ENCODE data around the gene KRT76. TPM values are rescaled to one million over a fixed set of nuclear protein-coding genes. Genes with fewer than 3 reads are reported as not detected.

KRT76 gene
- total RNA-seq, 1 experiment from 2014 or later, result not detected

GRCh38 chr12:52815676-52816588 lies 38.8 kb upstream of the KRT76 start:
- Histone ChIP-seq H3K79me1 (ENCODE audit: insufficient read depth, low read depth, low read length, poor library complexity, severe bottlenecking) (no peaks in the 10 kb centered on the region), H3K9ac (ENCODE audit: extremely low read depth, insufficient read length, low read length) (no peak overlapping the region), H3K4me1 (ENCODE audit: insufficient read depth, low read length) (no peaks in the 10 kb centered on the region), H3K23ac (ENCODE audit: insufficient read length, low read depth, low read length) (no peak overlapping the region), H3K4me2 (ENCODE audit: insufficient read depth, insufficient read length, low read length) (no peak overlapping the region), H4K8ac (replicated peaks; ENCODE audit: insufficient read length, low read depth, low read length) (no peak overlapping the region), H3T11ph (ENCODE audit: low read length) (no peak overlapping the region), H4K91ac (ENCODE audit: insufficient read length, low read depth, low read length) (no peak overlapping the region), H3K56ac (ENCODE audit: insufficient read length, low read depth, low read length) (no peak overlapping the region), H3K14ac (ENCODE audit: insufficient read depth, low read length) (no peak overlapping the region), H3K23me2 (ENCODE audit: insufficient read length, low read depth, low read length, poor library complexity, severe bottlenecking) (no peaks in the 10 kb centered on the region), H4K20me1 (ENCODE audit: control insufficient read depth, insufficient read depth, insufficient read length) (no peaks in the 10 kb centered on the region), H3K79me2 (ENCODE audit: insufficient read depth, low read length) (no peaks in the 10 kb centered on the region), H2AK5ac (ENCODE audit: insufficient read length, low read length) (no peak overlapping the region), H3K4ac (ENCODE audit: low read depth, low read length) (no peak overlapping the region), H2BK120ac (ENCODE audit: low read depth, low read length, poor library complexity, severe bottlenecking) (no peak overlapping the region), H2AFZ (ENCODE audit: low read length) (no peak overlapping the region), H2BK5ac (ENCODE audit: insufficient read length, low read length) (no peak overlapping the region), H3K9me3 (ENCODE audit: control insufficient read depth, low read depth, low read length) (no peaks in the 10 kb centered on the region), H2BK20ac (ENCODE audit: low read depth, low read length, poor library complexity, severe bottlenecking) (no peak overlapping the region), H4K5ac (ENCODE audit: insufficient read length, low read depth, low read length) (no peak overlapping the region), H3K18ac (ENCODE audit: insufficient read length, low read depth, low read length) (no peak overlapping the region), H3K27me3 (ENCODE audit: insufficient read depth, low read length) (no peaks in the 10 kb centered on the region), H3K27ac (ENCODE audit: insufficient read length, low read depth, low read length) (no peak overlapping the region), H2BK12ac (ENCODE audit: insufficient read length, low read depth, low read length) (no peak overlapping the region), H2BK15ac (ENCODE audit: low read depth, low read length) (no peak overlapping the region)
- Mint-ChIP-seq H3K4me1 (peaks cover 3 to 7% of the 10 kb centered on the region in 2 experiments; a peak in 3 of 4 replicates), H3K9me3 (no peaks in the 10 kb centered on the region), H3K36me3 (ENCODE audit: insufficient read depth in 1 of 3, low read depth in 3 of 3) (no peaks in the 10 kb centered on the region; a peak in 1 of 7 replicates), H3K27ac (peak overlapping the region in 1 of 3 experiments; percentile 49; a peak in 1 of 7 replicates), H3K27me3 (ENCODE audit: low read depth) (peaks cover 3% of the 10 kb centered on the region), H3K4me3 (no peak overlapping the region)
- no peak for DNase-seq
- TF ChIP-seq CTCF (conservative IDR thresholded peaks at IDR 0.05), result no peak
- no CpG with 5 or more reads among the region's 9 CpGs for WGBS (ENCODE audit: extremely low coverage, insufficient read length, low lambda C conversion rate)

Data from H9 (cell line).